ENCODE results near the gene GOT2.
"Not testable (repeated sequence)": the region's sequence is repeated elsewhere in the genome, so short reads cannot be mapped to it uniquely, and the experiment has no call there.

Gene GOT2

GRCh38 chr16:58727028-58727781 is 6.9 kb downstream of the GOT2 start:
- H3K27ac ChIP-seq = no peak overlapping the region
- DNase-seq (ENCODE audit: low read depth, low spot score) = no peak

GRCh38 chr16:58723109-58723508 is 11.0 kb downstream of the GOT2 start:
- H3K27ac ChIP-seq = no peak overlapping the region
- DNase-seq (ENCODE audit: low read depth, low spot score) = no peak

GRCh38 chr16:58717994-58718393 is 16.1 kb downstream of the GOT2 start:
- no peak for DNase-seq (ENCODE audit: low read depth, low spot score)
- no peak overlapping the region for H3K27ac ChIP-seq

- H3K27ac ChIP-seq = no peak overlapping the region
- no peak for DNase-seq (ENCODE audit: low read depth, low spot score)
Measured at GRCh38 chr16:58716468-58716867, 17.6 kb downstream of the GOT2 start.

- H3K27ac ChIP-seq = no peak overlapping the region
- DNase-seq (ENCODE audit: low read depth, low spot score) = no peak
Measured at GRCh38 chr16:58713742-58714141, 20.4 kb downstream of the GOT2 start.

- DNase-seq (ENCODE audit: low read depth, low spot score) = no peak
- H3K27ac ChIP-seq = no peak overlapping the region
Measured at GRCh38 chr16:58709333-58709732, 24.8 kb downstream of the GOT2 start.

- H3K27ac ChIP-seq = no peak overlapping the region
- no peak for DNase-seq (ENCODE audit: low read depth, low spot score)
Measured at GRCh38 chr16:58699151-58699550, 35.0 kb downstream of the GOT2 start.

- DNase-seq (ENCODE audit: low read depth, low spot score) = no peak
- H3K27ac ChIP-seq = no peak overlapping the region
Measured at GRCh38 chr16:58695368-58695767, 38.7 kb downstream of the GOT2 start.

GRCh38 chr16:58692450-58692849 is 41.7 kb downstream of the GOT2 start:
- no peak for DNase-seq (ENCODE audit: low read depth, low spot score)
- no peak overlapping the region for H3K27ac ChIP-seq

- DNase-seq (ENCODE audit: low read depth, low spot score) = not testable (repeated sequence)
- peak overlapping the region; percentile 38 for H3K27ac ChIP-seq
Measured at GRCh38 chr16:58686985-58687706, 47.0 kb downstream of the GOT2 start.

GRCh38 chr16:58685084-58685449 is 49.0 kb downstream of the GOT2 start:
- DNase-seq (ENCODE audit: low read depth, low spot score) = no peak
- H3K27ac ChIP-seq = no peak overlapping the region

- H3K27ac ChIP-seq = peak within 1 kb of the TSS; percentile 33
- DNase-seq (ENCODE audit: low read depth, low spot score) = no peak
Measured at GRCh38 chr16:58684354-58685083, 49.6 kb downstream of the GOT2 start, which contains the start of gene SLC38A7. TSS of gene SLC38A7 (minus strand) at chr16:58684770. CDS start at chr16:58680126, 4,644 bp downstream.

- no peak for DNase-seq (ENCODE audit: low read depth, low spot score)
- peak overlapping the region; percentile 33 for H3K27ac ChIP-seq
Measured at GRCh38 chr16:58684001-58684353, 50.1 kb downstream of the GOT2 start.

- H3K27ac ChIP-seq = no peak overlapping the region
- DNase-seq (ENCODE audit: low read depth, low spot score) = no peak
Measured at GRCh38 chr16:58679763-58680162, 54.4 kb downstream of the GOT2 start.

GRCh38 chr16:58678716-58679115 is 55.4 kb downstream of the GOT2 start:
- DNase-seq (ENCODE audit: low read depth, low spot score) = no peak
- H3K27ac ChIP-seq = no peak overlapping the region

- DNase-seq (ENCODE audit: low read depth, low spot score) = no peak
Measured at GRCh38 chr16:58678269-58678668, 55.8 kb downstream of the GOT2 start.

GRCh38 chr16:58670946-58671583 is 63.1 kb downstream of the GOT2 start:
- H3K27ac ChIP-seq = no peak overlapping the region
- no peak for DNase-seq (ENCODE audit: low read depth, low spot score)

More at GRCh38 chr16:58678269-58678668, 55.8 kb downstream of the GOT2 start:
- H3K27ac ChIP-seq = no peak overlapping the region

- DNase-seq (ENCODE audit: low read depth, low spot score) = no peak
- no peak overlapping the region for H3K27ac ChIP-seq
Measured at GRCh38 chr16:58670177-58670576, 63.9 kb downstream of the GOT2 start.

GRCh38 chr16:58665200-58665599 is 68.9 kb downstream of the GOT2 start:
- no peak for DNase-seq (ENCODE audit: low read depth, low spot score)

GRCh38 chr16:58661199-58661830 is 72.8 kb downstream of the GOT2 start:
- peak; percentile 48 for DNase-seq (ENCODE audit: low read depth, low spot score)
- no peak overlapping the region for H3K27ac ChIP-seq

More at GRCh38 chr16:58665200-58665599, 68.9 kb downstream of the GOT2 start:
- no peak overlapping the region for H3K27ac ChIP-seq

Data from epithelial cell of prostate (primary cell).